SK-N-MC (cell line): ENCODE results near the gene GPC5.

ENCODE experiments used
- EZH2 ChIP-seq: fragments of 200-600 bp; sonication (generic); IDR thresholded peaks from one replicate; pipeline ENCODE4 v1.6.1; 2017; ENCODE audit warnings: antibody characterized with exemption
- POLR2AphosphoS5 ChIP-seq: IDR thresholded peaks from 2 replicates; pipeline ENCODE4 v1.6.1; 2012; ENCODE audit warnings: mild to moderate bottlenecking, low read depth, low read length, borderline replicate concordance

GRCh38 chr13:91361755-91362271, 36.6 kb upstream of the GPC5 start:
- TF ChIP-seq EZH2 (no peak), POLR2AphosphoS5 (no peak; the same call in 1 of the 2 replicates)
